Left ventricle myocardium inferior (tissue), 1 donor: Measurements from ENCODE around the gene PRDM4. TPM values are rescaled to one million over a fixed set of nuclear protein-coding genes. Genes with fewer than 3 reads are reported as not detected.

Source experiments
- DNase-seq: peaks from one replicate; pipeline ENCODE4 v3.0.0-alpha.2; 2020
- H3K27ac ChIP-seq: fragments of 200-600 bp; replicated peaks from 2 replicates; pipeline ENCODE4 v1.8.0; 2021
- H3K27me3 ChIP-seq: fragments of 200-600 bp; 2 replicates; pipeline ENCODE4 v1.8.0; 2021; ENCODE audit warnings: low read depth
- H3K36me3 ChIP-seq: fragments of 200-600 bp; 2 replicates; pipeline ENCODE4 v1.8.0; 2021
- H3K4me1 ChIP-seq: fragments of 200-600 bp; 2 replicates; pipeline ENCODE4 v1.8.0; 2021
- H3K4me3 ChIP-seq: fragments of 200-600 bp; 2 replicates; pipeline ENCODE4 v1.8.0; 2021; ENCODE audit warnings: mild to moderate bottlenecking, moderate library complexity
- H3K9me3 ChIP-seq: fragments of 200-600 bp; replicated peaks from 2 replicates; pipeline ENCODE4 v1.8.0; 2021
- CTCF ChIP-seq: fragments of 200-600 bp; IDR thresholded peaks from 2 replicates; pipeline ENCODE4 v1.8.0; 2021; ENCODE audit warnings: antibody characterized with exemption, mild to moderate bottlenecking, borderline replicate concordance
- intact Hi-C: fragments of 100-400 bp; cut with micrococcal nuclease; formaldehyde crosslinking; loops from one replicate; pipeline ENCODE4 v1.11.0; 2022
- total RNA-seq: library from RNA; stranded (reverse); fragmentation: NEBNext Ultra II Directional; extraction: Animal tissue kit (Norgen Biotek cat#: 25700); gene quantifications from one replicate; pipeline ENCODE4 v1.2.1, GENCODE V29; 2021
- donor health status: DM: no; HTN: yes; CAD: no; lungs with severe emphysema.

PRDM4 gene
- total RNA-seq, 1 donor from 2014 or later, result 13.1 TPM

- no peak for TF ChIP-seq CTCF
- H3K4me3 ChIP-seq, result no peak overlapping the region
- no peaks in the 10 kb centered on the region for H3K9me3 ChIP-seq
- H3K27me3 ChIP-seq, result peaks cover 90% of the 10 kb centered on the region
- DNase-seq, result no peak
- peak overlapping the region; percentile 22 for H3K27ac ChIP-seq
- H3K4me1 ChIP-seq, result peaks cover 7% of the 10 kb centered on the region
- intact Hi-C loops, result no loop called here
- no peaks in the 10 kb centered on the region for H3K36me3 ChIP-seq
These were observed 17.6 kb upstream of the PRDM4 start for GRCh38 chr12:107778383-107779025.

- no peak for TF ChIP-seq CTCF
- intact Hi-C loops, result no loop called here
- Histone ChIP-seq H3K4me1 (peaks cover 7% of the 10 kb centered on the region), H3K9me3 (no peaks in the 10 kb centered on the region), H3K4me3 (no peak overlapping the region), H3K36me3 (no peaks in the 10 kb centered on the region), H3K27ac (no peak overlapping the region), H3K27me3 (peaks cover 98% of the 10 kb centered on the region)
- no peak for DNase-seq
These were observed 15.2 kb upstream of the PRDM4 start for GRCh38 chr12:107776171-107776570.

- no peak for TF ChIP-seq CTCF
- H3K4me3 ChIP-seq, result peak overlapping the region; percentile 47
- no peak overlapping the region for H3K27ac ChIP-seq
- H3K9me3 ChIP-seq, result no peaks in the 10 kb centered on the region
- H3K4me1 ChIP-seq, result peaks cover 7% of the 10 kb centered on the region
- DNase-seq, result no peak
- no peaks in the 10 kb centered on the region for H3K36me3 ChIP-seq
- intact Hi-C loops, result no loop called here
- peaks cover 99% of the 10 kb centered on the region for H3K27me3 ChIP-seq
These were observed 14.3 kb upstream of the PRDM4 start for GRCh38 chr12:107775093-107775721.

GRCh38 chr12:107774349-107775029, 13.6 kb upstream of the PRDM4 start, which contains the start of gene ASCL4:
TSS of gene ASCL4 (plus strand) at chr12:107774704. CDS start at chr12:107775219, 515 bp downstream.
- peaks cover 7% of the 10 kb centered on the region for H3K4me1 ChIP-seq
- no peak for TF ChIP-seq CTCF
- peak within 1 kb of the TSS; percentile 47 for H3K4me3 ChIP-seq
- DNase-seq, result no peak
- H3K36me3 ChIP-seq, result no peaks in the 10 kb centered on the region
- H3K9me3 ChIP-seq, result no peaks in the 10 kb centered on the region
- intact Hi-C loops, result no loop called here
- peaks cover 97% of the 10 kb centered on the region for H3K27me3 ChIP-seq
- H3K27ac ChIP-seq, result no peak within 1 kb of the TSS

GRCh38 chr12:107767466-107767865, 6.5 kb upstream of the PRDM4 start:
- intact Hi-C loops, result no loop called here
- no peaks in the 10 kb centered on the region for H3K9me3 ChIP-seq
- TF ChIP-seq CTCF, result no peak
- DNase-seq, result no peak
- no peak overlapping the region for H3K27ac ChIP-seq
- no peaks in the 10 kb centered on the region for H3K36me3 ChIP-seq
- H3K4me3 ChIP-seq, result no peak overlapping the region
- no peaks in the 10 kb centered on the region for H3K4me1 ChIP-seq
- peaks cover 28% of the 10 kb centered on the region for H3K27me3 ChIP-seq
